Measurements from ENCODE around the gene NUP210L.
A peak's percentile ranks its signal among the peaks of the same experiment; 100 is the strongest.

The NUP210L gene

GRCh38 chr1:153962088-153963029, 192.5 kb downstream of the NUP210L start:
- no peak for DNase-seq

GRCh38 chr1:153961421-153961820, 193.5 kb downstream of the NUP210L start:
- no peak for DNase-seq

DNA sequence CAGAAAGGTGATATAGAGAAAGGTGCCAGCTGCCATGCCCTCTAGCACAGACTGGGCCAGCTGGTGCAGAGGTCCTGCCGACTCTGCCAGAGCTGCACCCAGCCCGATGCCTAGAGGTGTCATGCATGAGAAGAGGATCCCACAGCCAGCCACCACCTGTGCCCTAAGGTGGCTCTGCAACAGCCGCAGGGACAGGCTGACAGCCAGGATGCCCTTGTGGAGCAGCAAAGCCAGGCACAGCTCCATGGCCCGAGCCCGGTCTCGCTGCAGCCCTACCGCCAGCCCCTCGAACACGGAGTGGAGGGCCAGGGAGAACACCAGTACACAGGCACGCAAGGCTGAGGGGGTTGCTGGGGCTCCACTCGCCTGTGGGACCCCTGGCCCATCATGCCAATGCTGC, 194.7 kb downstream of the NUP210L start:
- DNase-seq: no peak

- DNase-seq: no peak
Measured at GRCh38 chr1:153959454-153959853, 195.4 kb downstream of the NUP210L start.

DNA sequence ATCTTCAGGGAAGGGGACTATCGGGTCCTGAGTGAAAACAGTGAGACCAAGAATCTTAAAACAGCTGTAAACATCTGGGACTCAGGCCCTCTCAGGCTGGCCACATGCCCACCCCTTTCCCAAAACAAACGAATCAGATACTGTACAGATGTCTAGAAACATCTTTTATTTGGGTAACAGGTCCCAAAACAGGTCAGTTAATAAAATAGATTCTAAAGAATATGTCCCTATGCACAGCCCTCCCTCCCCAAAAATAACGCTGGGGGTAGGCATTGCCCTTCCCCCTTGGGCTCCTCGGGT, 196.0 kb downstream of the NUP210L start:
- no peak for DNase-seq

DNA sequence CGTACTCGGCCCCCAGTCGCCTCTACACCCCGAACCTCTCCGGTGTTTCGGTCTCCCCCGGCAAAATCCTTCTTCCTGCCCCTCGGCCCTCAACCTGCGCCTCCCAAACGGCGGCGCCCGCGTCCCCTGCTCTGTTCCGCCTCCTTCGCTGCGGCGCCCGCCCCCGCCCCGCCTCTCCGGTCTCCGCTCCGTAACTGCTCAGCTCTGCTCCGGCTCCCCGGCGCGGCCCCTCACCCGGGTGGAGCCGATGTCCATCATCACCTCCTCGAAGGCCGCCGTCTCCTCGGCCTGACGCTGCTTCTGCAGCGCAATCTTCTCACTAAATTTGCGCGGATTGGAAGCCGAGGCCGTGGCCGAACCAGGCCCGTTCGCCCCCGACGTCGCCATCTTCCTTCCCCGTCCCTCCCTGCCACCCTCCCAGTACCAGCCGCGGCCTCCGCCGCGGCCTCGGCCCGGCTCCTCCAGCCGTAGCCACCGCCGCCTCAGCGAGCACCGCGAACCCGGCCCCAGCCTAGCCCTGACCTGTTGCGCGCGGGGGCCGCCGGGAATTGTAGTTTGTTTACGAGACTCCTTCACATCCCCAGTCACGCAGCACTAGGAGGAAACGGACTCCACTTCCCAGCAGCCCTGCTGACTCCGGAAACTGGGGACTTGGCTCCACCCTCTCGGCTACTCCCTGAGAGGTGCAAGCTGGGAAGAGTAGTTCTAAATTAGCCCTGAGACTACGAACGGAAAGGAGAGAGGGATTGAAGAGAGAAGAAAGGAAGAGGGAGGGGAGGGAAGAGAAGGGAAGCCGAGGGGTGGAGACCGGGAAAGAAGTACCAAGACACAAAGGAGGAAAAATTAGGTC, 196.5 kb downstream of the NUP210L start, which contains the start of gene CRTC2:
TSS of gene CRTC2 (minus strand) at position 502 of the 850 bp plus-strand sequence. CDS start at position 387, 115 bp downstream.
- DNase-seq: peak; percentile 99

GRCh38 chr1:153957744-153958110, 197.1 kb downstream of the NUP210L start:
- DNase-seq: no peak

- DNase-seq: no peak
Measured at GRCh38 chr1:153956997-153957715, 197.7 kb downstream of the NUP210L start.

- no peak for DNase-seq
Measured at GRCh38 chr1:153954826-153955225, 200.0 kb downstream of the NUP210L start.

- no peak for DNase-seq
Measured at GRCh38 chr1:153953859-153954365, 201.0 kb downstream of the NUP210L start.

GRCh38 chr1:153951801-153952200, 203.1 kb downstream of the NUP210L start:
- DNase-seq: no peak

GRCh38 chr1:153951183-153951582, 203.7 kb downstream of the NUP210L start:
- DNase-seq: no peak

GRCh38 chr1:153946622-153947241, 208.1 kb downstream of the NUP210L start, which contains the start of gene DENND4B:
Gene DENND4B (minus strand): TSS chr1:153946718. CDS start chr1:153944374, 2,344 bp downstream.
- peak; percentile 74 for DNase-seq

DNA sequence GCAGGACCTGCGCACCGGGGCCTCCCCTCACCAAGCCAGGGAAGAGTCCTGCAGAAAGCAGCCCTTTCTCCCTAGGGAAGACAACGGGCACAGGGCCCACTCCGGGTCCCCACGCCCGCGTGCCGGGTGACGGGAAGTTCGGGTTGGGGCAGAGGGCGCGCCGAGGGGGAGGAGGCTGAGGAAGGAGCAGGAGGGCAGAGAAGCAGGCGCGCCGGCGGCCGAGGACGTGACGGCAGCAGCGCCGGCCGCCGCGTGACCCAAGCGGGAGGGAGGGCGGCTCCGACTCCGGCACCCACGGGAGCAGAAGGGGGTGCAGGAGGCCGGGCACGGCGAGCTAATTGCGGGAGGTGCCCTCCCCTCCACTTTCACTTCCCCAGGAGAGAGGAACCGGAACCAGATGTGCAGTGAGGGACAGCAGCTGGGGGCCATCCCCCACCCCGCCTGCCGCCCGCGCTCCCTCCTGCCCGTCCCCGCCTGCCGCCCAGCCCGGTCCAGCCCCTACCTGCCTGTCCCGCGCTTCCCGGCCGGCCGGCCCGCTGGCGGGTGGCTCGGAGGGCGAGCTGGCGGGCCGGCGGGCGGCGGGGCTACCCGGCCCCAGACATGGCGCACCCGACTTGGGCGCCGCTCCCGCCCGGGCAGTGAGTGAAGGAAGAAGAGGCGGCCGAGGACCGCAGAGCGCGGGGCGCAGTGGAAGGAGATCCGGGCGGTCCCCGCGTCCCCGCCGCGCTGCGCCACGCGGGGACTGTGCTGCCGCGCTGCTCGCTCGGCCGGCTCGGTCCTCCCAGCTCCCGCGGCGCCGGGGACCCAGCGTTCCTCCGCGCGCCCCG, 208.9 kb downstream of the NUP210L start:
- DNase-seq: peak; percentile 22

GRCh38 chr1:153945131-153945794, 209.6 kb downstream of the NUP210L start:
- DNase-seq: peak; percentile 27

DNA sequence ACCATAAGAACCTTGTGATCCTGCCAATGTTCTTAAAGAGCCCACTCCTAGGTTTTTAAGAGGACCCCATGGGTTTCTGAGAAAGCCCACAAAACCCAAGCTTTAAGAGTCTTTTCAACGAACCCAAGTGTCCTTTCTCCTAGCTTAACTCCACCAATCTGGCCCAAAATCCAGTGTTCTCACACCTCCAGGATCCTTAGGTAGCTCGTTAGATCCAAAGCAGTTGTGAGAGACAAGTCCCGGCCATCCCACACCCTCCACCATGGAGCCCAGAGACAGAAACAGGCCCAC, 210.1 kb downstream of the NUP210L start:
- DNase-seq: no peak

DNA sequence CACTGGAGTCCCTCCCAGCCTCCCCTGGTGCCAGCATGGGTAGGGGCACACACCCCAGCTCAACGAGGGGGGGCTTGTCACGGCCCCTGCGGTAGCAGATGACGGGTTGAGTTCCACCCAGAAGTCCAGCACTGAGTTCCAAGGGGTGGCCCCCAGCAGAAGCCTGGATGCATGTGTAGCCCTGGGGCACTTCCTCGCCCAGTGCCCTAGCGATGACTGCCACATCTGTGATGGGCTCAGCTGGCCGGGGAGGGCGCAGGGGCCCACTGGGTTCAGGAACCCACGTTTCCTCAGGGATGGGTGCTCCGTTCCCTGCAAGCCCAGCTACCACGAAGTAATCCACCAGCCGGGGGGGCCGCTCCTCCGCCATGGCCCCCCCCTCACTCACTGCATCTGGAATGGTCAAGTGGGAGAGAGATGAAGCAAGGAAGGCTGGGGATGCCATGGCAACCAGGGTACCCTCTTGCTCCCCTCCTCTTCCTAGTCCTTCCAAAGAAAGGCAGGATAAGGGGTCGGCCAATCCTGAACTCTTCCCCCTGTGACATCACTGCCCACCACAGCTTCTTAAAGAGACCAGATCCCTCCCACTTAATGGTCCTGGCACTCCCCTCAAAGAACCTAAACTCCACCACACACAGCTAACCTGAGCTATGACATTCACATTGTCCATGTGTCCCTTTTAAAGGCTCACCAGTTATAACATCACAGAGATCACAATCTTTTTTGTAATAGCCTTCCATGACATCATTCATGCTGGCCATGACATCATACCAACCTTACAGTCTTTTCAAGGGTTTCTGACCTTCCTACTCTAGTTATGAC, 210.7 kb downstream of the NUP210L start:
- DNase-seq: no peak

DNA sequence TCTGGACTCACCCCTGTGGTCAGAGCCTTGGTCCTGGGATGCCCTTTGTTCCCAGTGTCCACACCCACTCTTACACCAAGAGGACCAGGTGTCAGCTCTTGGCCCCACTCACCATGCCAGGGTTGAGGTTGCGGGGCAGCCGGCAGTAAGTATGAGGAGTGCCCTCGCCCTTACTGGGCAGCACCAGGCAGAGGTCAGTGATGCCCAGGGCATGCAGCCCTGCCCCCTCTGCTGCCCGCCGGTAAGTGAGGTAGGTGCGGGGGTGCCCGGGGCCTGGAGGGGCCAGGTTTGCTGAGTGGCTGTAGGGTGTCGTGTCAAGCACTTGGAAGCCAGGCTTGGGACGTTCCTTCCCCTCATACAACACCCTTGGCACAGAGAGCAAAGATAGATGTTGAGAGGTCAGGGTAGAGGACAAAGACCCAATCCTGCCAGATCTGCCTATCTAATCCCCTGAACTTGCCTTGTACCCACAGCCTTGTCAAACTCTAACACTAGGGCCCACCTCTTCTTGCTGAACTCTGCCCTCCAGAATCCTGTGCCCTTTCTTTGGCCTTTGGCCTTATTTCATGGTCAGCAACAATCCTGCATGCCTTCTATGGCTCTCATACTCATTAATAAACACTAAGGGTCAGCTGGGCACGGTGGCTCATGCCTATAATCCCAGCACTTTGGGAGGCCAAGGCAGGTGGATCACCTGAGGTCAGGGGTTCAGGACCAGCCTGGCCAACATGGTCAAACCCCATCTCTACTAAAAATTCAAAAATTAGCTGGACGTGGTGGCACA, 211.9 kb downstream of the NUP210L start:
- no peak for DNase-seq
